NT2/D1 (cell line): Measurements from ENCODE around the gene LINGO1.

ENCODE experiments used
- YY1 ChIP-seq: IDR thresholded peaks from 2 replicates; pipeline ENCODE4 v1.6.1; 2011; ENCODE audit not compliant: insufficient read length, insufficient read depth
- ZNF274 ChIP-seq: IDR thresholded peaks from 2 replicates; pipeline ENCODE4 v1.6.1; 2011; ENCODE audit warnings: mild to moderate bottlenecking, low read depth, low read length

GRCh38 chr15:77581896-77582569 is 50.7 kb downstream of the LINGO1 start:
- no peak for TF ChIP-seq YY1
- no peak for TF ChIP-seq ZNF274
